ENCODE measurements around the gene SLCO3A1. TPM values are rescaled to one million over a fixed set of nuclear protein-coding genes. Genes with fewer than 3 reads are reported as not detected.

SLCO3A1 gene
- total RNA-seq, 1 experiment from 2014 or later, result 9.1 TPM

GRCh38 chr15:92121047-92121446 is 267.5 kb downstream of the SLCO3A1 start:
- peaks cover 69% of the 10 kb centered on the region for H3K4me1 Mint-ChIP-seq
- no peak overlapping the region for H3K4me3 Mint-ChIP-seq
- peaks cover 4% of the 10 kb centered on the region; the same call in 1 of the 2 replicates for H3K27me3 Mint-ChIP-seq (ENCODE audit: low read depth)
- DNase-seq (ENCODE audit: low spot score) (no peak), ATAC-seq (no peak)
- CTCF ChIA-PET, result no interaction called here
- POLR2A ChIA-PET, result no interaction called here
- TF ChIP-seq, protein P1, sequence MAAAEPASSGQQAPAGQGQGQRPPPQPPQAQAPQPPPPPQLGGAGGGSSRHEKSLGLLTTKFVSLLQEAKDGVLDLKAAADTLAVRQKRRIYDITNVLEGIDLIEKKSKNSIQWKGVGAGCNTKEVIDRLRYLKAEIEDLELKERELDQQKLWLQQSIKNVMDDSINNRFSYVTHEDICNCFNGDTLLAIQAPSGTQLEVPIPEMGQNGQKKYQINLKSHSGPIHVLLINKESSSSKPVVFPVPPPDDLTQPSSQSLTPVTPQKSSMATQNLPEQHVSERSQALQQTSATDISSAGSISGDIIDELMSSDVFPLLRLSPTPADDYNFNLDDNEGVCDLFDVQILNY (CRISPR knock-in tag; IDR thresholded peaks at IDR 0.05), result no peak
- TF ChIP-seq, protein P2, sequence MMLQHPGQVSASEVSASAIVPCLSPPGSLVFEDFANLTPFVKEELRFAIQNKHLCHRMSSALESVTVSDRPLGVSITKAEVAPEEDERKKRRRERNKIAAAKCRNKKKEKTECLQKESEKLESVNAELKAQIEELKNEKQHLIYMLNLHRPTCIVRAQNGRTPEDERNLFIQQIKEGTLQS (CRISPR knock-in tag; conservative IDR thresholded peaks at IDR 0.05), result no peak
- TF ChIP-seq ZNF423 (CRISPR knock-in tag; IDR thresholded peaks at IDR 0.05), result no peak
- TF ChIP-seq, protein P3, sequence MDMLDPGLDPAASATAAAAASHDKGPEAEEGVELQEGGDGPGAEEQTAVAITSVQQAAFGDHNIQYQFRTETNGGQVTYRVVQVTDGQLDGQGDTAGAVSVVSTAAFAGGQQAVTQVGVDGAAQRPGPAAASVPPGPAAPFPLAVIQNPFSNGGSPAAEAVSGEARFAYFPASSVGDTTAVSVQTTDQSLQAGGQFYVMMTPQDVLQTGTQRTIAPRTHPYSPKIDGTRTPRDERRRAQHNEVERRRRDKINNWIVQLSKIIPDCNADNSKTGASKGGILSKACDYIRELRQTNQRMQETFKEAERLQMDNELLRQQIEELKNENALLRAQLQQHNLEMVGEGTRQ (CRISPR knock-in tag; IDR thresholded peaks at IDR 0.05), result no peak
- no peak for TF ChIP-seq HMGA2 (CRISPR knock-in tag; IDR thresholded peaks at IDR 0.05)
- no peak for TF ChIP-seq JAZF1 (CRISPR knock-in tag; IDR thresholded peaks at IDR 0.05)
- no peak for TF ChIP-seq MYBL2 (CRISPR knock-in tag; IDR thresholded peaks at IDR 0.05)
- TF ChIP-seq HMGXB4 (CRISPR knock-in tag; IDR thresholded peaks at IDR 0.05), result no peak
- TF ChIP-seq, protein P4, sequence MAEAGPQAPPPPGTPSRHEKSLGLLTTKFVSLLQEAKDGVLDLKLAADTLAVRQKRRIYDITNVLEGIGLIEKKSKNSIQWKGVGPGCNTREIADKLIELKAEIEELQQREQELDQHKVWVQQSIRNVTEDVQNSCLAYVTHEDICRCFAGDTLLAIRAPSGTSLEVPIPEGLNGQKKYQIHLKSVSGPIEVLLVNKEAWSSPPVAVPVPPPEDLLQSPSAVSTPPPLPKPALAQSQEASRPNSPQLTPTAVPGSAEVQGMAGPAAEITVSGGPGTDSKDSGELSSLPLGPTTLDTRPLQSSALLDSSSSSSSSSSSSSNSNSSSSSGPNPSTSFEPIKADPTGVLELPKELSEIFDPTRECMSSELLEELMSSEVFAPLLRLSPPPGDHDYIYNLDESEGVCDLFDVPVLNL (CRISPR knock-in tag; IDR thresholded peaks at IDR 0.05; ENCODE audit: borderline replicate concordance, low read depth), result no peak
- no peak for TF ChIP-seq CBFB (CRISPR knock-in tag; IDR thresholded peaks at IDR 0.05; ENCODE audit: low read depth)
- no peak for TF ChIP-seq ZNF219 (CRISPR knock-in tag; IDR thresholded peaks at IDR 0.05; ENCODE audit: borderline replicate concordance)
- H3K36me3 Mint-ChIP-seq, result peaks cover 27% of the 10 kb centered on the region
- peaks cover 19% of the 10 kb centered on the region for H3K9me3 Mint-ChIP-seq
- no peak overlapping the region for H3K27ac Mint-ChIP-seq

GRCh38 chr15:92122259-92122658 is 268.8 kb downstream of the SLCO3A1 start:
- no peak for ATAC-seq
- CTCF ChIA-PET, result no interaction called here
- TF ChIP-seq NR1H2 (CRISPR knock-in tag; IDR thresholded peaks at IDR 0.05) (no peak), SOX15 (CRISPR knock-in tag; IDR thresholded peaks at IDR 0.05) (no peak), CREM (CRISPR knock-in tag; IDR thresholded peaks at IDR 0.05) (no peak), CTCF (IDR thresholded peaks at IDR 0.05) (no peak), CREB1 (CRISPR knock-in tag; IDR thresholded peaks at IDR 0.05) (no peak), IRF2 (CRISPR knock-in tag; IDR thresholded peaks at IDR 0.05; ENCODE audit: borderline replicate concordance, low read depth) (no peak), NFYB (CRISPR knock-in tag; conservative IDR thresholded peaks at IDR 0.05; ENCODE audit: low read depth) (no peak), HMGA2 (CRISPR knock-in tag; IDR thresholded peaks at IDR 0.05) (no peak)
- TF ChIP-seq, protein P5, sequence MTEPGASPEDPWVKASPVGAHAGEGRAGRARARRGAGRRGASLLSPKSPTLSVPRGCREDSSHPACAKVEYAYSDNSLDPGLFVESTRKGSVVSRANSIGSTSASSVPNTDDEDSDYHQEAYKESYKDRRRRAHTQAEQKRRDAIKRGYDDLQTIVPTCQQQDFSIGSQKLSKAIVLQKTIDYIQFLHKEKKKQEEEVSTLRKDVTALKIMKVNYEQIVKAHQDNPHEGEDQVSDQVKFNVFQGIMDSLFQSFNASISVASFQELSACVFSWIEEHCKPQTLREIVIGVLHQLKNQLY (CRISPR knock-in tag; IDR thresholded peaks at IDR 0.05), result no peak
- TF ChIP-seq, protein P6, sequence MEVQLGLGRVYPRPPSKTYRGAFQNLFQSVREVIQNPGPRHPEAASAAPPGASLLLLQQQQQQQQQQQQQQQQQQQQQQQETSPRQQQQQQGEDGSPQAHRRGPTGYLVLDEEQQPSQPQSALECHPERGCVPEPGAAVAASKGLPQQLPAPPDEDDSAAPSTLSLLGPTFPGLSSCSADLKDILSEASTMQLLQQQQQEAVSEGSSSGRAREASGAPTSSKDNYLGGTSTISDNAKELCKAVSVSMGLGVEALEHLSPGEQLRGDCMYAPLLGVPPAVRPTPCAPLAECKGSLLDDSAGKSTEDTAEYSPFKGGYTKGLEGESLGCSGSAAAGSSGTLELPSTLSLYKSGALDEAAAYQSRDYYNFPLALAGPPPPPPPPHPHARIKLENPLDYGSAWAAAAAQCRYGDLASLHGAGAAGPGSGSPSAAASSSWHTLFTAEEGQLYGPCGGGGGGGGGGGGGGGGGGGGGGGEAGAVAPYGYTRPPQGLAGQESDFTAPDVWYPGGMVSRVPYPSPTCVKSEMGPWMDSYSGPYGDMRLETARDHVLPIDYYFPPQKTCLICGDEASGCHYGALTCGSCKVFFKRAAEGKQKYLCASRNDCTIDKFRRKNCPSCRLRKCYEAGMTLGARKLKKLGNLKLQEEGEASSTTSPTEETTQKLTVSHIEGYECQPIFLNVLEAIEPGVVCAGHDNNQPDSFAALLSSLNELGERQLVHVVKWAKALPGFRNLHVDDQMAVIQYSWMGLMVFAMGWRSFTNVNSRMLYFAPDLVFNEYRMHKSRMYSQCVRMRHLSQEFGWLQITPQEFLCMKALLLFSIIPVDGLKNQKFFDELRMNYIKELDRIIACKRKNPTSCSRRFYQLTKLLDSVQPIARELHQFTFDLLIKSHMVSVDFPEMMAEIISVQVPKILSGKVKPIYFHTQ (CRISPR knock-in tag; IDR thresholded peaks at IDR 0.05), result no peak
- TF ChIP-seq, protein P2 (CRISPR knock-in tag; conservative IDR thresholded peaks at IDR 0.05), result no peak

More at GRCh38 chr15:92122259-92122658, 268.8 kb downstream of the SLCO3A1 start:
- Mint-ChIP-seq H3K4me3 (no peak overlapping the region), H3K4me1 (peaks cover 59% of the 10 kb centered on the region), H3K27ac (no peak overlapping the region), H3K27me3 (ENCODE audit: low read depth) (peaks cover 4% of the 10 kb centered on the region; the same call in 1 of the 2 replicates), H3K36me3 (peaks cover 27% of the 10 kb centered on the region), H3K9me3 (peaks cover 19% of the 10 kb centered on the region)
- POLR2A ChIA-PET, result no interaction called here
- DNase-seq (ENCODE audit: low spot score), result no peak
